SKM-1 treated with dmso at 0.1 percent for 144 hours (cell line): ENCODE measurements around the gene BAZ2B.
"Not testable (repeated sequence)": the region's sequence is repeated elsewhere in the genome, so short reads cannot be mapped to it uniquely, and the experiment has no call there.

ENCODE experiments used
- DNase-seq: peaks from one replicate; lab custom pipeline; 2025; ENCODE audit not compliant: unreplicated experiment; lab: John Stamatoyannopoulos, UW

BAZ2B gene

DNA sequence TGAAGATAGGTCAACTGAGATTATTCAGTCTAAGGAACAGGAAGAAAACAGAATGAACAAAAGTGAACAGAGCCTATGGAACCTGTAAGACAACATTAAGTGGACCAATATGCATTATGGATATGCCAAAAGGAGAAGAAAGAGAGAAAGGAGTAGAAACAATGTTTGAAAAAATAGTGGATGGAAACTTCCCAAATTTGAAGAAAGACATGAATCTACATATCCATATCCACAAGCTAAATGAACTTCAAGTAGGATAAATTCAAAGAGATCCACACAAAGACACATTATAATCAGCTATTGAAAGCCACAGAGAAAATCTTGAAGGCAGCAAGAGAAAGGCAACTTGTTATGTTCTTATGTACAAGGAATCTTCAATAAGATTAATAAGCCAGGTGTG lies 74.2 kb downstream of the BAZ2B start:
- DNase-seq, result no peak

DNA sequence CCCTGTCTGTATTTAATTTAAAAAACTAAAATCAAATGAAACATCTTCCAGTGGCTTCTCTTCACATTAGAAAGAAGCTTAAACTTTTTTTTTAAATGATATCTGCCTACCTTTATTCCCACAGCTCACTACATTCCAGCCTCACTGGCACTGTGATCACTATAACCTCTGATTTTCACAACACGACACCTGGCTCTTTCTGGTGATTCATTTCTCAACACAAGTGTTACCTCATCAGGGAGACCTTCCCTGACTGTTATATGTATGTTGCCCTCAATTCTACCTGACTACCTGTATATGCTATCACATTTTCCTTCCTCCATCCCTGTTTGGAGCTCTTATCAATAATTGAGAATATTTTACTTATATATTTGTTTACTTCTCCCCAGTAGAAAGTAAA lies 76.6 kb downstream of the BAZ2B start:
- DNase-seq, result no peak

DNA sequence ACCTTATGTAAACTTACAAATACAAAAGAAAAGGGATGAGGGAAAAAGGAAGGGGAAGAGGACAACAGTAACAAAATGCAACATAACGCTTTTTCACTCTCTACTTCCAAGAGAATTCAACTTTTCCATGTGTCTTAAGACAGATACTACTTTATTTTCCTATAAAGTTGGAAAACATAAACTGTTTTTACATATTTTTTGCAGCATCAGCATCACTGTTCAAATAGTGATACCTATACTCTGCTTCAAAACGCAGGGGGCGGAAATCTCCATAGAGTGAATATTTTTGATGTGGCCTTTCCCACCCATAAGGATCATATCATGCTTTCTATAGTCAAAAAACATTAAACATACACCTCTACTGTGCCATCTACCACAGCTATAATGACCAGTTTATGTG lies 77.5 kb downstream of the BAZ2B start:
- DNase-seq, result no peak

DNA sequence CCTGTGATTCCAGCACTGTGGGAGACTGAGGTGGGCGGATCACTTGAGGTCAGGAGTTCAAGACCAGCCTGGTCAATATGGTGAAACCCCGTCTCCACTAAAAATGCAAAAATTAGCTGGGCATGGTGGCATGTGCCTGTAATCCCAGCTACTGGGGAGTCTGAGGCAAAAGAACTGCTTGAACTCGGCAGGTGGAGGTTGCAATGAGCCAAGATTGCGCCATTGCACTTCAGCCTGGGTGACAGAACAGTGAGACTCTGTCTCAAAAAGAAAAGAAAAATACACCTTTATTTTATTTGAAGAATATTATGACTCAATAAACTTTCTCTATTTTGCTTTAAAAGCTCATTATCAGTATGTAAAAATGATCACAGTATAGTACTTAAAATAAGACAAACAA lies 81.1 kb downstream of the BAZ2B start:
- not testable (repeated sequence) for DNase-seq

DNA sequence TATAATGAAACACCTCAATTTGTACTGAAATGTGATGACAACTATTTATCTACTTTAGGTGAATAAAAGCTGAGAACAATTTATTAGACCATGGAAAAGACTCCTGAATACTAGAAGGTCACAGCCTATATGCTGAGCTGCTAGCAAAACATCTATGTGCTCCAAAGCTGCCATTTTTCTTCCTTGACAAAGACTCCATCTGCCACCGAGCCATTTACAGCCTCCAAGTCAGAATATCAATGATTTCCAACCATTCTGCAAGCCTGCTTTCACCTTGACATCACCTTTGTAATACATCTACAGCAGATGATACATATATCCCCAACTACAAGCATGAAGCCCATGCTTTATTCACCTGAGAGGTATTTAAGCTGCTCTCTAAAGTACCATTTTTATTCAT lies 84.9 kb downstream of the BAZ2B start:
- DNase-seq, result no peak

DNA sequence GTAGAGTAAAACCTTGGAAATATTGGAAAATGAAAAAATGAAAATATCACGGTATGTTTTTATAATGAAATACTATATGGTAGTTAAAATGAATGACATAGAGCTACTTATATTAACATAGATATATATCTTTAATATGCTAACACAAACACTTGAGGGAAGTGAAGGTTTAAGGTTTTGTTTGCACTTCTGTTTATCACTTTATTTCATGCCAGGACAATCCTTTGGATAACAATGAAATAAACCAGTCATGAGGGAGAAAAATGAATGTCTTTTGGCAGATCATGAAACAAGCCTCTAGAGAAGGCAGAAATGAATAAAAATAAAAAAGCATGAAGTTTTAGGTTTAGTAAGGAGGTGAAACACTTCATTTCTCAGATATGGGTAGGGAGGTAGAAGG lies 89.9 kb downstream of the BAZ2B start:
- DNase-seq, result no peak

DNA sequence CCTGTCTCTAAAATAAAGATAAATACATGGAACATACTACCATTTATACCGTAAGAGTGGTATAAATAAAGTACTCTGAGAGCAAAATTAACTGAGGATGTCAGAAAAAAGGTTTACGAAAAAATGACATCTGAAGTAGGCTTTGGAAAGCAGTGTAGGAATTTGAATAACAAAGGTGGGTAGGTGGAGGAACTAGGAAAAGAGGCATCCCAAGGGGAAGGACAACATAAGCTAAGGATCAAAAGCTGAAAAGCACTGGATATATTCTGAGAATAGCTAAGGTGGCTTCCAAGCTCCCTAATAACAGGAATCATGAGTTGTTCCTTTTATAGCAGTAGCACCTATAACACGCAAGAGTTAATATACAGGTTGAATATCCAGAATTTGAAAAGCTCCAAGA lies 91.3 kb downstream of the BAZ2B start:
- no peak for DNase-seq

DNA sequence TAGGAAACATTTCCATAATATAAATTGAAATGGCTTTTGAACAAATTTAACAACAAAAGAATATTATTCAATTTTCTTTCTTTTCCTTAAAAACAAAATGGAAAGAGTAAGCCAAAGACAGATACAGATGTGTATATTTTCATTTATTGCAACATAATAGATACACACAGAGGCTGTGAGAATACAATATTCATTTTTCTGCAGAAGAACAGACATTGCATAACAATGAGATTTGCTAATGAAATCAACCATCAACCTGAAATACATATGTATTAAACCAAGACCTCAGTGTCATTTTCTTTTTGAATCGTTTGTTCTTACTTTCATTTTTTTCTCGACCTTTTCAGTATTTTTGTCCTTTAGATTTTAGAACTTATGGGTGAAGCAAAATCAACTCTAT lies 95.1 kb downstream of the BAZ2B start:
- no peak for DNase-seq

DNA sequence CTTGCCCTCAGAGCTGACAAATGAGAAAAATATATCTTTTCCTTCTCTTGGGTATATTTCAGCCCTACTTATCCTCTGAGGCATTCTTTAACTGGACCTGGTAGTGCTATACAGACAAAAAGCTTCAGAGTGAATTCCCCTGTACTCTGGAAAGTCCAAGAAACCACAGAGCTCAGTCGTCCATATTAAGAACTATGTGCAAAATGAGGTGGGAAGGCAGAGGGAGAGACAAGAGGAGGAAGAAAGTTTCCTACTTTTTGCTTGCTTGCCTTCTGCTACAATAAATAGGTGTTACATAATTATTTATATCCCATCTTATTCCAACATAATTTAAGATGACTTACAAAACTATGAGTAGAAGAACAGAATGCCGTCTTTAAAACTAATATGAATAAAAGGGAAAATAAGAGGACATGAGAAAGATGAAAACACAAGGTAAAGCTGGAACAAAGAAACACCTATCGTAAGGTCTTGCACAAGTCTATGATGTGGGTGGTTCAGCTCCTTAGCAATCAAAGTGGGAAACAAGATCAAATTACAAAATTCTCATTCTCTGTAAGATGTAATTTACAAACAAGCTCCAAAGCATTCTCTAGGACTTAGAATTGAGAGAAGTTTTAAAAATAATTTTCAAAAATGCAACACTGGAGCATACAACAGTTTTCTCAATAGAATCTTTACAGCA lies 97.9 kb downstream of the BAZ2B start:
- no peak for DNase-seq

DNA sequence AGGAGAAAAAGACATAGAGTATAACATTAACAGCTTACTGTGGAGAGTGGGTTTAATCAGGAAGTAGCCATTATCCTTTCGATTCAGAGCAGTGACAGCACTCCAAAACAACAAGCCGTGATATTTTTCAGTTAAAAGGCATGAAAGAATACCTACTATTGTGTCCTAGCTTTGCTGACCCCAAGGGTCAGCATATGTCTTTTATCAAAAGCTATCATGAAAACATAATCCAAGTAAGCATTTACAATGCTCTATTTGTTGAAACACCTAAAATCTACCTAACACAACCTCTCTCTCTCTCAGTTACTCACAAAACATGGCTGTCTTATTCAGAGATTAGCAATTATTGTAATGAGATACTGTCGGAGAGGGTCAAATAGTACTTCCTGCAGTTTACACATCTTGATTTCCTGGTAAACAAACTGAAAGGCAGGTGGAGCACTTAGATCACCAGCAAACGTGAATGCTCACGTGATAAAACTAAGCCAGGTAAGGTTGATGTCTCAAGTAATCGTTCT lies 100.0 kb downstream of the BAZ2B start:
- DNase-seq, result peak; percentile 17

DNA sequence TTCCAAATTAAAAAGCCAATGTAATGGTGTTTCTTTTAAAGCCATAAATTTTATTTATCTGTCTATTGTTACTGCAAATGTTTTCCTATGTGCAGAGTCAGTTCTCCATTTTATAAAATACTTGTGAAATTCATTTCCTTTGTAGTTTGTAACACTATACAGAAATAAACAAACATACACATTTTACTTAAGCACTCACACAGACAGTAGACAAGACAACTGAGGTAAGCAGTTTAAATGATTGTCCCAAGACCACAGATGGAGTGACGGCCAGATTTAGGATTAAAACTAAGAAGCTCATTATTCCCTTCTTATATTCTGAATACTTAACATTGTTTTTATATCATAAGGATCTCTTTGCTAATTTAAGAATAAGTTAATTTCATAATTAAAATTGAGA lies 100.9 kb downstream of the BAZ2B start:
- DNase-seq, result no peak

DNA sequence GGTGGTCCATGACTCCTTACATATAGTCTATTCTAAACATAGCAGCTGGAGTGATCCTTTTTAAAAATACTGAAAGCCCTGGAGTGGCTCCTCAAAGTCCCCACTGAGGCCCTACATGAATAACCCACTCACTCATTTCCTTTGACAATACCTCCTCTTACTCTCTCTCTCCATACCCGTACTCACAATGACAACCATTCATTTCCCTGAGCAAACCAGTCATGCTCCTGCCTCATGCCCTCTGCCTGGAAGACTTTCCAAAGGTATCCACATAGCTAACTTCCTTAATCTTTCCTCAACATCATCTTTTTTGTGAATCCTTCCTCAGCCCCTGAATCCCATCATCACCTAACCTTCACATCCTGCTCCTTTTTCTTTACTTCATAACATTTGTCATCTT lies 102.6 kb downstream of the BAZ2B start:
- DNase-seq, result no peak

DNA sequence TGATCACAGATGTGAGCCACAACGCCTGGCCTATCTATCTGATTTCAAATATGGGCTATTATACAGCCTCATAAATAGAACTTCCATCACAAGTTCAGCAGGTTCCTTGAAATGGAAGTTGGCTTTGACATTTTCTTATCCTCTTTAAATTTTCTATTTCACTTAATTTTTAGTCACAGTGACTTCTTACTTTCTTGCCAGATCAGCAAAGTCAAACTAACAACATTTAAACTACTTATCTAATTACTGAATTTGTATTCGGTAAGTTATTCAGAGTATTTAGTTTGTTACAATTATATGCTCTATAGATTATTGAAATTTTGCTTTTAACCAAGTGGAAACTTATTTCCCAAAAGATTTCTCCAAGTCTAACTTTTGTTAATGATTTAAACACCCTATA lies 108.2 kb downstream of the BAZ2B start:
- no peak for DNase-seq

DNA sequence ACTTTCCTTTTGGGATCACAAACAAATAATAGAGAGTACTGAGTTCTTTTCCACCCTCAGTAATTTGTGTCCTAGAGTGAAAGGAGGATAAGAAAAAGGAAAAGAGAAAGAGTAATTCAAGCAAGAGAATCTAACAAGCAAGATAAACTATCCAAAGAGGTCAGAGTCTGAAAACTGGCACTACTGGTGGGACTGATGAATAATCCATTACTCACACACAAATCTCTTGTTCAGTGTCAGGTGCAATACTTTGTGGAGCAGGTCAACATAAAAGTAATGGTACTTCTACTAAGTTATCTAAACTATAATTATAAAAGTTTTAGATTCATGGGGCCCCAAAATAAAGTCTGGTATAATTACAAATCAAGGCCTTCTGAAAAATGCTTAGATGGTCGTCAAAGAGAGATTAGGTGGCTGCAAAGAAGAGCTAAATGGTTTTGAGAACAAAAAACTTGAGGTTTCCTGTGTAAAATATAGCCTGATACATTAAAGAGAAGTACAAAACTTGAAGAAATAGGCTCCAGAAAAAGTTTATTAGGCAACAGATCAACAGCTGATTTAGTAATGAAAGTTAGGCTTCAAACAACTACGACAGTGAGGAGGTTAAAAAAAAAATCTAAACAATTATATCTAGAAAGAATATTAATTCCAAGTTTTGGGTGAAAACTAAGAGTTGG lies 109.4 kb downstream of the BAZ2B start:
- DNase-seq, result no peak

DNA sequence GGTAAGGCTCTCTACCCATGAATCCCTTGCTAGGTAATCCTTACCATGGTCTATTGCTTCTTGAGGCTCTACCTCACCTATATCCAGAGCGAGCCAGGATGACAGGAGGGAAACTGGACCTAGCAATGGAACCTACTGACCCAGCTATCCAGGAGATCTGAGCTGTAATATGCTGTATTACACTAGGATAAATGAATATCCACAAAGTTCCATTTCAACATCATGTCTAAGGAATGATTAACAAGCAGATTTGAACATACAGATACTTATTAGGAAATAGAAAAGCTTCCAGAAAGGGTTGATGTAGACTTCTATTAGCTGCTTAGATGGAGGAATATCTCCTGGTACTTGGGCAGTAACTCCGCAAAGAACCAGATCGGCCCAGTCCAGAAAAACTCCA lies 110.1 kb downstream of the BAZ2B start:
- no peak for DNase-seq

DNA sequence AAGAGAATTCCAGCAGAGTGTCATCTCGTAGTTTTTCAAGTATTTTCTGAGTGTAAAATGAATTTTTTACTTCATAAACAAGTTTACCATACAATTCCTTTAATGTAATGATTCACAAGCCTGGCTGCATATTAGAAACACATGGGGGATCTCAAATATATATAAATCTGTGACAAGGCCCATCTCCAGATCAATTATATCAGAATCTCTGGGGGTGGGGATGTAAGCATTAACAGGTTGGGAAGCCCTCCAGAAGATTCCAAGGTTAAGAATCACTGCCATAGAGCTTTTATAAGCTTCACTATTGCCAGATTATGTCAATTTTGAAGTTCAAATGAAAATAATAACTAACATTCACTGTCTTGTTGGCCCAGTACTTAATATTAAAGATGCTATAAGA lies 111.2 kb downstream of the BAZ2B start:
- DNase-seq, result no peak

DNA sequence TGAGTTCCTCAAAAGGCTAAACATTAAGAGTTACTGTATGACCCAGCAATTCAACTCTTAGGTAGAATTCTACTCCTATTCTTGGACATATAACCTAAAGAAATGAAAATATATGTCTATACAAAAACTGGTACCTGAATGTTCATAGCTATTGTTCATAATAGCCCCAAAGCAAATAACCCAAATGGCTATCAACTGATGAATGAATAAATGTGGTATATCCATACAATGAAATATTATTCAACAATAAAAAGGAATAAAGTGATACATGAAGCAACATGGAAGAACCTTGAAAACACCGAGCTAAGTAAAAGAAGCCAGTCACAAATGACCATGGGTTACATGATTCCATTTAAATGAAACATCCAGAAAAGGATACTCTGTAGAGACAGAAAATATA lies 114.6 kb downstream of the BAZ2B start:
- DNase-seq, result no peak

DNA sequence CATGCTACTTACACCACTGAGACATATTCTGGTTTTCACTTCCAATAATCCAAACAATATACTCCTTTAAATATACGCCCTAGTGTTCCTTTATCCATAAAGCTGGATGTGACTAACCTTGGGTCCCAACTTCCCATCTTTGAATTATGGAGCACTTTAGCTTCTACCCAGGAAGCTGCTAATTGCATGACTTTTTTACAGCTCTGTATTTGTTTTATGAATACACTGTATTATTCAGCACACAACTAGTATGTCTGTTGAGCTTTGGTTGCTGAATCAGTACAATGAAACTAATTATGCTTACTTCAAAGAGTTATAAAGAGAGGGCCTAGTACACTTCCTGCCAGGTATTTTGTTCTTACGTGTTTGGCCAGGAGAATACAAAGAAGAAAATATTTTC lies 118.5 kb downstream of the BAZ2B start:
- no peak for DNase-seq

DNA sequence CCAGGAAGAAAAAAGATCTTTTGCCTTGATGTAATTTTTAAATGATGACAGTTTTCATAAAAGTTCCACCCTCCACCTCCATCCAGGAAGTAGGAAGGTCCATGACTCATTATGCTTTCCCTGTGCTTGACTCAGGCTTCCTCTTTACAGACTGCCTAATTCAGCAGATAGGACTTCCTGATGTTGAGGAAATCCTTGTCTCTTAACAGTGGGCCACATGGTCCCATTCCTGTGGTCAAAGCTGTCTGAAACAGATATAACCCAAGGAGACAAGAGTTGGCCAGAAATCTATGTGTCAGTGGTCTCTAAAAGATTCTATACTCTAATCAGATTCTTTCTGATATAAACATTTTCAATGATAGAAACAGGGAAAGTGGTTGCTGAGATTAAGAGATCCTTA lies 119.1 kb downstream of the BAZ2B start:
- DNase-seq, result peak; percentile 83

DNA sequence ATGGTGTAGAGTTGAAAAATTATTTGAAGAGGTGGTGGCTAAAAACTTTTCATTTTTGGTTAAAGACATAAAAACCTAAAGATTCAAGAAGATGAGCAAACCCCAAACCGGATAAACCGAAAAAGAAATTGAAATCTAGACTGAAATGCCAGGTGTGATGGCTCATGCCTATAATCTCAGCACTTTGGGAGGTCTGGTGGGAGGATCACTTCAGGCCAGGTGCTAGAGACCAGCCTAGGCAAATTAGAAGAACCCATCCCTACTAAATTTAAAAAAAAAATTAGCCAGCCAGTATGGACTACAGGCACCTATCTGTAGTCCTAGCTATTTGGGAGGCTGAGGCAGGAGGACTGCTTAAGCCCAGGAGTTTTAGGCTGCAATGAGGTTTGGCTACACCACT lies 126.9 kb downstream of the BAZ2B start:
- no peak for DNase-seq

DNA sequence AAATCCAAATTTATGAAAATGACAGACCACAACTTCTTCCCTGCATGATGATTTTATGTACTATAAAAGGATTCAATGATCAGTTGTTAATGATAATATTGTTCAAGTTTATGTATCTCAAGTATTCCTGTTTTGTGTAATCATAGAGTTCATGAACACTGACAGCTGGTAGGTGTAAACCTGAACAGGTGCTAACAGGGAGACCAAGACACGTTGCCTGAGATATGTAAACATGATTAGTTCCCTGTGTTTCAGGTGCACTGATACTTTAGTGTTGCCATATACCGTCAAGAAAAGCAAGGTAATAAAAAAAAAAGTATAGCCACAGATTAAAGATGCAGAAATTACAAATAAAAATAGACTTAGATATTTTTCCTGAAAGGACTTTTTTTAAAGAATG lies 131.8 kb downstream of the BAZ2B start:
- DNase-seq, result no peak

DNA sequence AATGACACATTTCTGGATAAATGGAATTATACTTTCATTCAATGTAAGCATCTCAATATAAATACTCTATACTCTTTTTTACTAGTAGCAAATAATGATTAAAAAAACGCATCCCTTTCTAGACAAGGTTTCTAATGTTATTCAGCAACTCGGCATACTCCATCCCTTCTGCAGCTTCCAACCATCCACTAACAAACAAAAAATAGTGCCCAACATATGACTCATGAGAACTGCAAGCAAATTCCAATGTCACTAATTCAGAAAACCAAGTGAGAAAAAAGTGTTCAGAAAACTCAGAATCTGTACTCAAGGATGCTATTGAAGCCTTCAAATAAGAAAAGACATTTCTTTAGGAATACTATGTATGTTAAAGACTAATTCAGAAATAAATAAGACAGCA lies 140.0 kb downstream of the BAZ2B start:
- DNase-seq, result no peak

DNA sequence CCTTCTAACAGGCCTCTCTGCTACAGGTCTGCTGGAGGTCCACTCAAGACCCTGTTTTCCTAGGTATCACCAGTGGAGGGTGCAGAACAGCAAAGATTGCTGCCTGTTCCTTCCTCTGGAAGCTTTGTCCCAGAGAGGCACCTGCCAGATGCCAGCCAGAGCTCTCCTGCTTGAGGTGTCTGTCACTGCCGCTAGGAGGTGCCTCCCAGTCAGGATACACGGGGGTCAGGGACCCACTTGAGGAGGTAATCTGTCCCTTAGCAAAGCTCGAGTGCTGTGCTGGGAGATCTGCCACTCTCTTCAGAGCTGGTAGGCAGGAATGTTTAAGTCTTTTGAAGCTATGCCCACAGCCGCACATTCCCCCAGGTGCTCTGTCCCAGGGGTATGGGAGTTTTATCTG lies 140.6 kb downstream of the BAZ2B start:
- no peak for DNase-seq
